ENCODE measurements around the gene FAM114A1.

FAM114A1 gene

DNA sequence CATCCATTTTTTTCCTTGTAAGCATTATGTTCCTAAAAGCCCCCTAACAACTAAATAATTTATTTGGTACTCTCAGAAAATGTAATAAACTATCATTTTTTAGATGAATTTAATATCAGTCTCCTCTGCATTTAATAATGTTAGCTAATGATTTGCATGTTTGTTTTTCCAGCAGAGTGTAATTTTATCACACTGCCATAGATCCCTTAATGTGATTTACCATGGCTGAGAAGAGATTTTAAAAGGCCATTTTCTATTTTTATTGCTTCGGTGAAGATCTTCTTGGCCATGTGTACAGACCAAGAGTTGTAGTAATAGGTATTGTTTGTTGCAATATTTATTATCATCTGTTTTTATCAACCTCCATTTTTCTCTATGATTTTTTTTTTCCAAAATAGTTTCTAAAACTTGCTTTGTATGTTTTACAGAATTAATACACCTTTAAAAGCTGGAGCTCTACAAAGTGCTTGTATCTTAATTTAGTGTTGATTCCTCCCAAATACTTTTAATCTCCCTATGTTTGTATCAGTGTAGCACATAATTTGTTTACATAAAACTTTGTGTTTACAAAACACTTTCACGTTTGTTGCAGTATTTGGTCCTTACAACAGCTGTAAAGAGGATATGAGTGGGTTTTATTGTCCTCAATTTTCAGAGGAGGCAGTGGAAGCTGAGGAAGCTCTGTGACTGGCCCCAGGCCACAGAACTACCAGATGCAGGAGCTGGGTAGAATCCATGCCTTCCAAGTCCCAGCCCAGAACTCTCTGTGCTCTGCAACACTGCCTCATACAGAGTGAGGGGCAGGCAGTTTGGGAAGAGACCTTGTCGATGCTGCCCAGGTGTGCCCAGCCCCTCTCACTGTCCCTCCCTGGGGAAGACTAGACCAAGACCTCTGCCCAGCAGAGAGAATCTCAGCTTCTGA is 58.1 kb downstream of the FAM114A1 start:
- Histone ChIP-seq H3K4me3 (ENCODE audit: low read depth, low read length) (no peak overlapping the region), H3K36me3 (ENCODE audit: control insufficient read depth in 2 of 2, insufficient read depth in 1 of 2, low read length in 2 of 2) (peaks cover 0 to 37% of the 10 kb centered on the region in 2 experiments; a peak in 1 of 3 replicates), H3K9me3 (ENCODE audit: control insufficient read depth, insufficient read depth, low read depth, low read length) (no peaks in the 10 kb centered on the region), H3K4me1 (ENCODE audit: control insufficient read depth, insufficient read depth, low read length) (no peaks in the 10 kb centered on the region), H3K27ac (ENCODE audit: extremely low read depth, low read depth, low read length) (no peak overlapping the region)
- CTCF ChIA-PET, result interaction anchor here (0.6 to 2.0 kb wide), 2 partner anchors 65 to 166 kb away, joined by 4 read pairs; no protein-coding TSS in a partner anchor
- TF ChIP-seq, protein P1, sequence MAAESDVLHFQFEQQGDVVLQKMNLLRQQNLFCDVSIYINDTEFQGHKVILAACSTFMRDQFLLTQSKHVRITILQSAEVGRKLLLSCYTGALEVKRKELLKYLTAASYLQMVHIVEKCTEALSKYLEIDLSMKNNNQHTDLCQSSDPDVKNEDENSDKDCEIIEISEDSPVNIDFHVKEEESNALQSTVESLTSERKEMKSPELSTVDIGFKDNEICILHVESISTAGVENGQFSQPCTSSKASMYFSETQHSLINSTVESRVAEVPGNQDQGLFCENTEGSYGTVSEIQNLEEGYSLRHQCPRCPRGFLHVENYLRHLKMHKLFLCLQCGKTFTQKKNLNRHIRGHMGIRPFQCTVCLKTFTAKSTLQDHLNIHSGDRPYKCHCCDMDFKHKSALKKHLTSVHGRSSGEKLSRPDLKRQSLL (tag by site-specific recombination; IDR thresholded peaks at IDR 0.05), result no peak
- no peak for TF ChIP-seq ZNF623 (tag by site-specific recombination; IDR thresholded peaks at IDR 0.05)
- TF ChIP-seq, protein P2, sequence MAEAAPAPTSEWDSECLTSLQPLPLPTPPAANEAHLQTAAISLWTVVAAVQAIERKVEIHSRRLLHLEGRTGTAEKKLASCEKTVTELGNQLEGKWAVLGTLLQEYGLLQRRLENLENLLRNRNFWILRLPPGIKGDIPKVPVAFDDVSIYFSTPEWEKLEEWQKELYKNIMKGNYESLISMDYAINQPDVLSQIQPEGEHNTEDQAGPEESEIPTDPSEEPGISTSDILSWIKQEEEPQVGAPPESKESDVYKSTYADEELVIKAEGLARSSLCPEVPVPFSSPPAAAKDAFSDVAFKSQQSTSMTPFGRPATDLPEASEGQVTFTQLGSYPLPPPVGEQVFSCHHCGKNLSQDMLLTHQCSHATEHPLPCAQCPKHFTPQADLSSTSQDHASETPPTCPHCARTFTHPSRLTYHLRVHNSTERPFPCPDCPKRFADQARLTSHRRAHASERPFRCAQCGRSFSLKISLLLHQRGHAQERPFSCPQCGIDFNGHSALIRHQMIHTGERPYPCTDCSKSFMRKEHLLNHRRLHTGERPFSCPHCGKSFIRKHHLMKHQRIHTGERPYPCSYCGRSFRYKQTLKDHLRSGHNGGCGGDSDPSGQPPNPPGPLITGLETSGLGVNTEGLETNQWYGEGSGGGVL (tag by site-specific recombination; IDR thresholded peaks at IDR 0.05), result no peak
- no peak for TF ChIP-seq ZNF155 (tag by site-specific recombination; IDR thresholded peaks at IDR 0.05)
- TF ChIP-seq ZNF114 (tag by site-specific recombination; IDR thresholded peaks at IDR 0.05), result no peak
- TF ChIP-seq KLF1 (tag by site-specific recombination; IDR thresholded peaks at IDR 0.05), result no peak
- TF ChIP-seq, protein P3, sequence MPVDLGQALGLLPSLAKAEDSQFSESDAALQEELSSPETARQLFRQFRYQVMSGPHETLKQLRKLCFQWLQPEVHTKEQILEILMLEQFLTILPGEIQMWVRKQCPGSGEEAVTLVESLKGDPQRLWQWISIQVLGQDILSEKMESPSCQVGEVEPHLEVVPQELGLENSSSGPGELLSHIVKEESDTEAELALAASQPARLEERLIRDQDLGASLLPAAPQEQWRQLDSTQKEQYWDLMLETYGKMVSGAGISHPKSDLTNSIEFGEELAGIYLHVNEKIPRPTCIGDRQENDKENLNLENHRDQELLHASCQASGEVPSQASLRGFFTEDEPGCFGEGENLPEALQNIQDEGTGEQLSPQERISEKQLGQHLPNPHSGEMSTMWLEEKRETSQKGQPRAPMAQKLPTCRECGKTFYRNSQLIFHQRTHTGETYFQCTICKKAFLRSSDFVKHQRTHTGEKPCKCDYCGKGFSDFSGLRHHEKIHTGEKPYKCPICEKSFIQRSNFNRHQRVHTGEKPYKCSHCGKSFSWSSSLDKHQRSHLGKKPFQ (tag by site-specific recombination; IDR thresholded peaks at IDR 0.05), result no peak
- no peak for TF ChIP-seq ZNF768 (tag by site-specific recombination; IDR thresholded peaks at IDR 0.05)
- TF ChIP-seq ZBTB20 (tag by site-specific recombination; IDR thresholded peaks at IDR 0.05), result peak; percentile 32; the same call in 1 of the 2 replicates
- TF ChIP-seq, protein P4, sequence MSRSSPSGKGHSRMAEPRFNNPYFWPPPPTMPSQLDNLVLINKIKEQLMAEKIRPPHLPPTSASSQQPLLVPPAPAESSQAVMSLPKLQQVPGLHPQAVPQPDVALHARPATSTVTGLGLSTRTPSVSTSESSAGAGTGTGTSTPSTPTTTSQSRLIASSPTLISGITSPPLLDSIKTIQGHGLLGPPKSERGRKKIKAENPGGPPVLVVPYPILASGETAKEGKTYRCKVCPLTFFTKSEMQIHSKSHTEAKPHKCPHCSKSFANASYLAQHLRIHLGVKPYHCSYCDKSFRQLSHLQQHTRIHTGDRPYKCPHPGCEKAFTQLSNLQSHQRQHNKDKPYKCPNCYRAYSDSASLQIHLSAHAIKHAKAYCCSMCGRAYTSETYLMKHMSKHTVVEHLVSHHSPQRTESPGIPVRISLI (tag by site-specific recombination; IDR thresholded peaks at IDR 0.05), result no peak
- no peak for TF ChIP-seq ZNF561 (tag by site-specific recombination; IDR thresholded peaks at IDR 0.05; ENCODE audit: borderline replicate concordance)
- no peak for TF ChIP-seq ZNF175 (tag by site-specific recombination; IDR thresholded peaks at IDR 0.05)
- TF ChIP-seq ZFP37 (tag by site-specific recombination; IDR thresholded peaks at IDR 0.05), result no peak
- TF ChIP-seq, protein P5, sequence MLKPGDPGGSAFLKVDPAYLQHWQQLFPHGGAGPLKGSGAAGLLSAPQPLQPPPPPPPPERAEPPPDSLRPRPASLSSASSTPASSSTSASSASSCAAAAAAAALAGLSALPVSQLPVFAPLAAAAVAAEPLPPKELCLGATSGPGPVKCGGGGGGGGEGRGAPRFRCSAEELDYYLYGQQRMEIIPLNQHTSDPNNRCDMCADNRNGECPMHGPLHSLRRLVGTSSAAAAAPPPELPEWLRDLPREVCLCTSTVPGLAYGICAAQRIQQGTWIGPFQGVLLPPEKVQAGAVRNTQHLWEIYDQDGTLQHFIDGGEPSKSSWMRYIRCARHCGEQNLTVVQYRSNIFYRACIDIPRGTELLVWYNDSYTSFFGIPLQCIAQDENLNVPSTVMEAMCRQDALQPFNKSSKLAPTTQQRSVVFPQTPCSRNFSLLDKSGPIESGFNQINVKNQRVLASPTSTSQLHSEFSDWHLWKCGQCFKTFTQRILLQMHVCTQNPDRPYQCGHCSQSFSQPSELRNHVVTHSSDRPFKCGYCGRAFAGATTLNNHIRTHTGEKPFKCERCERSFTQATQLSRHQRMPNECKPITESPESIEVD (tag by site-specific recombination; IDR thresholded peaks at IDR 0.05), result peak; percentile 42; the same call in 1 of the 2 replicates
- TF ChIP-seq ZNF202 (tag by site-specific recombination; IDR thresholded peaks at IDR 0.05; ENCODE audit: borderline replicate concordance), result no peak
- TF ChIP-seq ZNF600 (tag by site-specific recombination; IDR thresholded peaks at IDR 0.05), result no peak
- TF ChIP-seq ZNF76 (tag by site-specific recombination; IDR thresholded peaks at IDR 0.05; ENCODE audit: borderline replicate concordance, low read depth), result no peak
- peak; percentile 23; the same call in 1 of the 2 replicates for TF ChIP-seq ZBTB17 (tag by site-specific recombination; IDR thresholded peaks at IDR 0.05)
- TF ChIP-seq SETDB1 (IDR thresholded peaks at IDR 0.05; ENCODE audit: insufficient read length, low read length), result no peak
- no peak for TF ChIP-seq ZNF791 (tag by site-specific recombination; IDR thresholded peaks at IDR 0.05)
- TF ChIP-seq ZNF423 (tag by site-specific recombination; IDR thresholded peaks at IDR 0.05), result no peak
- no peak for TF ChIP-seq ZNF837 (tag by site-specific recombination; IDR thresholded peaks at IDR 0.05)
- no peak for TF ChIP-seq ZBTB7A (tag by site-specific recombination; IDR thresholded peaks at IDR 0.05; ENCODE audit: low read depth)
- no peak for TF ChIP-seq MZF1 (tag by site-specific recombination; IDR thresholded peaks at IDR 0.05; ENCODE audit: borderline replicate concordance)
- POLR2A ChIA-PET, result no interaction called here

Measured in HEK293 (cell line).